ENCODE measurements around the gene BRIP1.

GRCh38 chr17:61714300-61714699 is 149.0 kb downstream of the BRIP1 start:
- no peak for TF ChIP-seq CTCF (IDR thresholded peaks at IDR 0.05)
- TF ChIP-seq POLR2A (IDR thresholded peaks at IDR 0.05; ENCODE audit: low read depth): no peak
